HEK293 (cell line): ENCODE data around the gene PPBP.

ENCODE experiments used
- CTCF ChIA-PET: fragments of 350-600 bp; formaldehyde crosslinking; extraction: SDS; loops from one replicate; lab custom pipeline; 2021; ENCODE audit warnings: antibody characterized with exemption; lab: Yijun Ruan, JAX
- POLR2A ChIA-PET: fragments of 300-600 bp; formaldehyde crosslinking; extraction: SDS; loops from one replicate; lab custom pipeline; 2020; ENCODE audit warnings: antibody characterized with exemption, inconsistent platforms; lab: Yijun Ruan, JAX
- H3K27ac ChIP-seq: fragments of 200-500 bp; sonication (Bioruptor generic); 2 replicates; pipeline ENCODE4 v1.5.1; 2014; ENCODE audit warnings: low read depth, low read length, control low read depth, inconsistent platforms; ENCODE audit errors: extremely low read depth
- H3K36me3 ChIP-seq, 2 experiments: fragments of 200-500 bp in 1 of 2; sonication (Bioruptor generic) in 1 of 2; 1 replicate in 1 of 2; 2 replicates in 1 of 2; pipeline ENCODE4 v1.5.1; 2014 to 2017; ENCODE audit warnings: inconsistent platforms in 2 of 2, low read length in 2 of 2; ENCODE audit not compliant: control insufficient read depth in 2 of 2, insufficient read depth in 1 of 2
- H3K4me1 ChIP-seq: fragments of 200-500 bp; sonication (Bioruptor generic); 2 replicates; pipeline ENCODE4 v1.5.1; 2014; ENCODE audit warnings: mild to moderate bottlenecking, low read length, inconsistent platforms; ENCODE audit not compliant: control insufficient read depth, insufficient read depth
- H3K4me3 ChIP-seq: 2 replicates; pipeline ENCODE4 v1.5.1; 2011; ENCODE audit warnings: low read depth, mild to moderate bottlenecking, control low read depth, low read length, moderate library complexity
- H3K9me3 ChIP-seq: fragments of 200-500 bp; sonication (Bioruptor generic); 2 replicates; pipeline ENCODE4 v1.5.1; 2014; ENCODE audit warnings: low read depth, low read length, inconsistent platforms; ENCODE audit not compliant: control insufficient read depth, insufficient read depth
- OVOL3 ChIP-seq: fragments of 450-650 bp; formaldehyde crosslinking; IDR thresholded peaks from 2 replicates; pipeline ENCODE4 v1.5.1; 2016; ENCODE audit warnings: missing biosample characterization, missing genetic modification characterization
- SETDB1 ChIP-seq: IDR thresholded peaks from one replicate; pipeline ENCODE4 v1.6.1; 2017; ENCODE audit warnings: mild to moderate bottlenecking, low read length, moderate library complexity, mixed read lengths; ENCODE audit not compliant: insufficient read length
- YY1 ChIP-seq: fragments of 450-650 bp; formaldehyde crosslinking; IDR thresholded peaks from 2 replicates; pipeline ENCODE4 v1.5.1; 2018; ENCODE audit warnings: missing biosample characterization, missing genetic modification characterization
- ZNF155 ChIP-seq: fragments of 450-650 bp; formaldehyde crosslinking; IDR thresholded peaks from 2 replicates; pipeline ENCODE4 v1.5.1; 2016; ENCODE audit warnings: missing biosample characterization, missing genetic modification characterization
- ZNF169 ChIP-seq: fragments of 450-650 bp; formaldehyde crosslinking; IDR thresholded peaks from 2 replicates; pipeline ENCODE4 v1.5.1; 2016; ENCODE audit warnings: missing biosample characterization, missing genetic modification characterization
- ZNF221 ChIP-seq: fragments of 450-650 bp; formaldehyde crosslinking; IDR thresholded peaks from 2 replicates; pipeline ENCODE4 v1.5.1; 2017; ENCODE audit warnings: missing biosample characterization, missing genetic modification characterization, borderline replicate concordance
- ZNF24 ChIP-seq: fragments of 450-650 bp; formaldehyde crosslinking; IDR thresholded peaks from 2 replicates; pipeline ENCODE4 v1.5.1; 2016; ENCODE audit warnings: missing biosample characterization, missing genetic modification characterization
- ZNF555 ChIP-seq: fragments of 450-650 bp; formaldehyde crosslinking; conservative IDR thresholded peaks from 2 replicates; pipeline ENCODE4 v1.5.1; 2017; ENCODE audit warnings: missing biosample characterization, mild to moderate bottlenecking, missing genetic modification characterization, inconsistent platforms
- ZNF596 ChIP-seq: fragments of 450-650 bp; IDR thresholded peaks from 2 replicates; pipeline ENCODE4 v1.5.0; 2018; ENCODE audit warnings: missing biosample characterization, mild to moderate bottlenecking, missing genetic modification characterization, moderate library complexity
- ZNF776 ChIP-seq: fragments of 450-650 bp; formaldehyde crosslinking; IDR thresholded peaks from 2 replicates; pipeline ENCODE4 v1.5.0; 2017; ENCODE audit warnings: missing biosample characterization, missing genetic modification characterization, borderline replicate concordance
- TF ChIP-seq, protein P1 (sequence below): fragments of 450-650 bp; formaldehyde crosslinking; IDR thresholded peaks from 2 replicates; pipeline ENCODE4 v1.5.1; 2017; ENCODE audit warnings: missing biosample characterization, missing genetic modification characterization
- TF ChIP-seq, protein P2 (sequence below): fragments of 450-650 bp; formaldehyde crosslinking; IDR thresholded peaks from 2 replicates; pipeline ENCODE4 v1.5.1; 2016; ENCODE audit warnings: missing biosample characterization, missing genetic modification characterization
- TF ChIP-seq, protein P3 (sequence below): fragments of 450-650 bp; formaldehyde crosslinking; IDR thresholded peaks from 2 replicates; pipeline ENCODE4; 2016; ENCODE audit warnings: missing biosample characterization, missing genetic modification characterization
- TF ChIP-seq, protein P4 (sequence below): fragments of 450-650 bp; formaldehyde crosslinking; IDR thresholded peaks from 2 replicates; pipeline ENCODE4 v1.5.1; 2016; ENCODE audit warnings: missing biosample characterization, missing genetic modification characterization, borderline replicate concordance

PPBP gene

GRCh38 chr4:74023709-74024108, 35.7 kb upstream of the PPBP start:
- CTCF ChIA-PET = interaction anchor here (0.6 kb wide), 1 partner anchor 227 kb away, joined by 3 read pairs; no protein-coding TSS in a partner anchor
- Histone ChIP-seq H3K36me3 (no peaks in the 10 kb centered on the region), H3K4me1 (no peaks in the 10 kb centered on the region), H3K27ac (no peak overlapping the region), H3K4me3 (no peak overlapping the region), H3K9me3 (no peaks in the 10 kb centered on the region)
- POLR2A ChIA-PET = no interaction called here
- TF ChIP-seq, protein P1, sequence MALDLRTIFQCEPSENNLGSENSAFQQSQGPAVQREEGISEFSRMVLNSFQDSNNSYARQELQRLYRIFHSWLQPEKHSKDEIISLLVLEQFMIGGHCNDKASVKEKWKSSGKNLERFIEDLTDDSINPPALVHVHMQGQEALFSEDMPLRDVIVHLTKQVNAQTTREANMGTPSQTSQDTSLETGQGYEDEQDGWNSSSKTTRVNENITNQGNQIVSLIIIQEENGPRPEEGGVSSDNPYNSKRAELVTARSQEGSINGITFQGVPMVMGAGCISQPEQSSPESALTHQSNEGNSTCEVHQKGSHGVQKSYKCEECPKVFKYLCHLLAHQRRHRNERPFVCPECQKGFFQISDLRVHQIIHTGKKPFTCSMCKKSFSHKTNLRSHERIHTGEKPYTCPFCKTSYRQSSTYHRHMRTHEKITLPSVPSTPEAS (tag by site-specific recombination) = no peak
- TF ChIP-seq ZNF221 (tag by site-specific recombination) = no peak
- TF ChIP-seq SETDB1 = no peak
- TF ChIP-seq, protein P2, sequence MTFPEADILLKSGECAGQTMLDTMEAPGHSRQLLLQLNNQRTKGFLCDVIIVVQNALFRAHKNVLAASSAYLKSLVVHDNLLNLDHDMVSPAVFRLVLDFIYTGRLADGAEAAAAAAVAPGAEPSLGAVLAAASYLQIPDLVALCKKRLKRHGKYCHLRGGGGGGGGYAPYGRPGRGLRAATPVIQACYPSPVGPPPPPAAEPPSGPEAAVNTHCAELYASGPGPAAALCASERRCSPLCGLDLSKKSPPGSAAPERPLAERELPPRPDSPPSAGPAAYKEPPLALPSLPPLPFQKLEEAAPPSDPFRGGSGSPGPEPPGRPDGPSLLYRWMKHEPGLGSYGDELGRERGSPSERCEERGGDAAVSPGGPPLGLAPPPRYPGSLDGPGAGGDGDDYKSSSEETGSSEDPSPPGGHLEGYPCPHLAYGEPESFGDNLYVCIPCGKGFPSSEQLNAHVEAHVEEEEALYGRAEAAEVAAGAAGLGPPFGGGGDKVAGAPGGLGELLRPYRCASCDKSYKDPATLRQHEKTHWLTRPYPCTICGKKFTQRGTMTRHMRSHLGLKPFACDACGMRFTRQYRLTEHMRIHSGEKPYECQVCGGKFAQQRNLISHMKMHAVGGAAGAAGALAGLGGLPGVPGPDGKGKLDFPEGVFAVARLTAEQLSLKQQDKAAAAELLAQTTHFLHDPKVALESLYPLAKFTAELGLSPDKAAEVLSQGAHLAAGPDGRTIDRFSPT (tag by site-specific recombination) = no peak
- TF ChIP-seq, protein P3, sequence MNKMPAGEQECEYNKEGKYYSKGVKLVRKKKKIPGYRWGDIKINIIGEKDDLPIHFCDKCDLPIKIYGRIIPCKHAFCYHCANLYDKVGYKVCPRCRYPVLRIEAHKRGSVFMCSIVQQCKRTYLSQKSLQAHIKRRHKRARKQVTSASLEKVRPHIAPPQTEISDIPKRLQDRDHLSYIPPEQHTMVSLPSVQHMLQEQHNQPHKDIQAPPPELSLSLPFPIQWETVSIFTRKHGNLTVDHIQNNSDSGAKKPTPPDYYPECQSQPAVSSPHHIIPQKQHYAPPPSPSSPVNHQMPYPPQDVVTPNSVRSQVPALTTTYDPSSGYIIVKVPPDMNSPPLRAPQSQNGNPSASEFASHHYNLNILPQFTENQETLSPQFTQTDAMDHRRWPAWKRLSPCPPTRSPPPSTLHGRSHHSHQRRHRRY = no peak
- no peak for TF ChIP-seq ZNF555
- TF ChIP-seq OVOL3 (tag by site-specific recombination) = no peak
- TF ChIP-seq, protein P4, sequence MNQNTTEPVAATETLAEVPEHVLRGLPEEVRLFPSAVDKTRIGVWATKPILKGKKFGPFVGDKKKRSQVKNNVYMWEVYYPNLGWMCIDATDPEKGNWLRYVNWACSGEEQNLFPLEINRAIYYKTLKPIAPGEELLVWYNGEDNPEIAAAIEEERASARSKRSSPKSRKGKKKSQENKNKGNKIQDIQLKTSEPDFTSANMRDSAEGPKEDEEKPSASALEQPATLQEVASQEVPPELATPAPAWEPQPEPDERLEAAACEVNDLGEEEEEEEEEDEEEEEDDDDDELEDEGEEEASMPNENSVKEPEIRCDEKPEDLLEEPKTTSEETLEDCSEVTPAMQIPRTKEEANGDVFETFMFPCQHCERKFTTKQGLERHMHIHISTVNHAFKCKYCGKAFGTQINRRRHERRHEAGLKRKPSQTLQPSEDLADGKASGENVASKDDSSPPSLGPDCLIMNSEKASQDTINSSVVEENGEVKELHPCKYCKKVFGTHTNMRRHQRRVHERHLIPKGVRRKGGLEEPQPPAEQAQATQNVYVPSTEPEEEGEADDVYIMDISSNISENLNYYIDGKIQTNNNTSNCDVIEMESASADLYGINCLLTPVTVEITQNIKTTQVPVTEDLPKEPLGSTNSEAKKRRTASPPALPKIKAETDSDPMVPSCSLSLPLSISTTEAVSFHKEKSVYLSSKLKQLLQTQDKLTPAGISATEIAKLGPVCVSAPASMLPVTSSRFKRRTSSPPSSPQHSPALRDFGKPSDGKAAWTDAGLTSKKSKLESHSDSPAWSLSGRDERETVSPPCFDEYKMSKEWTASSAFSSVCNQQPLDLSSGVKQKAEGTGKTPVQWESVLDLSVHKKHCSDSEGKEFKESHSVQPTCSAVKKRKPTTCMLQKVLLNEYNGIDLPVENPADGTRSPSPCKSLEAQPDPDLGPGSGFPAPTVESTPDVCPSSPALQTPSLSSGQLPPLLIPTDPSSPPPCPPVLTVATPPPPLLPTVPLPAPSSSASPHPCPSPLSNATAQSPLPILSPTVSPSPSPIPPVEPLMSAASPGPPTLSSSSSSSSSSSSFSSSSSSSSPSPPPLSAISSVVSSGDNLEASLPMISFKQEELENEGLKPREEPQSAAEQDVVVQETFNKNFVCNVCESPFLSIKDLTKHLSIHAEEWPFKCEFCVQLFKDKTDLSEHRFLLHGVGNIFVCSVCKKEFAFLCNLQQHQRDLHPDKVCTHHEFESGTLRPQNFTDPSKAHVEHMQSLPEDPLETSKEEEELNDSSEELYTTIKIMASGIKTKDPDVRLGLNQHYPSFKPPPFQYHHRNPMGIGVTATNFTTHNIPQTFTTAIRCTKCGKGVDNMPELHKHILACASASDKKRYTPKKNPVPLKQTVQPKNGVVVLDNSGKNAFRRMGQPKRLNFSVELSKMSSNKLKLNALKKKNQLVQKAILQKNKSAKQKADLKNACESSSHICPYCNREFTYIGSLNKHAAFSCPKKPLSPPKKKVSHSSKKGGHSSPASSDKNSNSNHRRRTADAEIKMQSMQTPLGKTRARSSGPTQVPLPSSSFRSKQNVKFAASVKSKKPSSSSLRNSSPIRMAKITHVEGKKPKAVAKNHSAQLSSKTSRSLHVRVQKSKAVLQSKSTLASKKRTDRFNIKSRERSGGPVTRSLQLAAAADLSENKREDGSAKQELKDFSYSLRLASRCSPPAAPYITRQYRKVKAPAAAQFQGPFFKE (tag by site-specific recombination) = no peak
- no peak for TF ChIP-seq ZNF169 (tag by site-specific recombination)
- no peak for TF ChIP-seq ZNF155 (tag by site-specific recombination)

GRCh38 chr4:74021601-74022000, 33.6 kb upstream of the PPBP start:
- no peaks in the 10 kb centered on the region for H3K4me1 ChIP-seq
- H3K27ac ChIP-seq = no peak overlapping the region
- H3K4me3 ChIP-seq = no peak overlapping the region
- TF ChIP-seq ZNF776 = no peak
- no peak for TF ChIP-seq ZNF596
- TF ChIP-seq ZNF24 (tag by site-specific recombination) = no peak
- no peak for TF ChIP-seq YY1 (tag by site-specific recombination)
- TF ChIP-seq, all 188 proteins: peak for 0
- H3K9me3 ChIP-seq = no peaks in the 10 kb centered on the region
- POLR2A ChIA-PET = no interaction called here
- H3K36me3 ChIP-seq = no peaks in the 10 kb centered on the region
- CTCF ChIA-PET = interaction anchor here (0.6 kb wide), 1 partner anchor 40 kb away, joined by 3 read pairs; the partner anchor contains the start of gene PF4
